Esophagus squamous epithelium (tissue), 5 donors: Measurements from ENCODE around the gene TNFRSF4. TPM values are rescaled to one million over a fixed set of nuclear protein-coding genes. Genes with fewer than 3 reads are reported as not detected.

Source experiments
- DNase-seq: peaks from one replicate; lab custom pipeline; 2025; lab: John Stamatoyannopoulos, UW
- H3K27ac ChIP-seq, 4 donors: fragments of 200-600 bp; sonication (generic); one replicate each; pipeline ENCODE4 v1.5.1; 2016 to 2019; ENCODE audit warnings: mild to moderate bottlenecking in 1 of 4
- H3K27me3 ChIP-seq, 4 donors: fragments of 200-600 bp; sonication (generic); 1 replicate in 3 of 4; 2 replicates in 1 of 4; pipeline versions ENCODE4 v1.5.1 to v1.6.0; 2017 to 2021; ENCODE audit warnings: antibody characterized with exemption in 1 of 4
- H3K36me3 ChIP-seq, 3 donors: fragments of 200-600 bp; sonication (generic); one replicate each; pipeline ENCODE4 v1.5.1; 2016 to 2019
- H3K4me1 ChIP-seq, 3 donors: fragments of 200-600 bp; sonication (generic); one replicate each; pipeline ENCODE4 v1.5.1; 2017 to 2019
- H3K4me3 ChIP-seq, 4 donors: fragments of 200-600 bp; sonication (generic); 1 replicate in 3 of 4; 2 replicates in 1 of 4; pipeline ENCODE4 v1.5.1; 2016 to 2019; ENCODE audit warnings: mild to moderate bottlenecking in 2 of 4, moderate library complexity in 1 of 4
- H3K9me3 ChIP-seq, 3 donors: fragments of 200-600 bp; sonication (generic); one replicate each; pipeline ENCODE4 v1.5.1; 2016 to 2019
- POLR2A ChIP-seq, 4 donors: fragments of 450-650 bp; IDR thresholded peaks; one replicate each; pipeline ENCODE4 v1.6.1; 2017; ENCODE audit warnings: antibody characterized with exemption in 4 of 4, mild to moderate bottlenecking in 4 of 4, moderate library complexity in 3 of 4
- WGBS, 2 donors: methylation state at CpG; one replicate each; pipeline ENCODE4 v1.1.5; 2018; 5-methylcytosine and 5-hydroxymethylcytosine counted together
- intact Hi-C: fragments of 100-400 bp; cut with DNase I; formaldehyde crosslinking; loops from one replicate; pipeline ENCODE4 v1.15.0; 2022
- total RNA-seq, 4 donors: library from RNA; depleted of rRNA; stranded (reverse); fragments of >200 nt; gene quantifications; one replicate each; pipeline ENCODE4 v1.1.0, GENCODE V29; 2016
- TF ChIP-seq, protein P1 (sequence below), 6 experiments: fragments of 450-650 bp in 4 of 6; fragments of 200-600 bp in 2 of 6; sonication (generic) in 2 of 6; IDR thresholded peaks; one replicate each; pipeline ENCODE4 v1.5.1; 2016 to 2019; ENCODE audit warnings: antibody characterized with exemption in 6 of 6, mild to moderate bottlenecking in 4 of 6, moderate library complexity in 4 of 6
- donor health status: DM: yes; HTN: yes; CAD: no.

Gene TNFRSF4
- 1 to 10 TPM in 1 of 4 donors, under 1 TPM in 2, not detected in 1; 0.40 to 1.3 (median 0.57) TPM for total RNA-seq

DNA sequence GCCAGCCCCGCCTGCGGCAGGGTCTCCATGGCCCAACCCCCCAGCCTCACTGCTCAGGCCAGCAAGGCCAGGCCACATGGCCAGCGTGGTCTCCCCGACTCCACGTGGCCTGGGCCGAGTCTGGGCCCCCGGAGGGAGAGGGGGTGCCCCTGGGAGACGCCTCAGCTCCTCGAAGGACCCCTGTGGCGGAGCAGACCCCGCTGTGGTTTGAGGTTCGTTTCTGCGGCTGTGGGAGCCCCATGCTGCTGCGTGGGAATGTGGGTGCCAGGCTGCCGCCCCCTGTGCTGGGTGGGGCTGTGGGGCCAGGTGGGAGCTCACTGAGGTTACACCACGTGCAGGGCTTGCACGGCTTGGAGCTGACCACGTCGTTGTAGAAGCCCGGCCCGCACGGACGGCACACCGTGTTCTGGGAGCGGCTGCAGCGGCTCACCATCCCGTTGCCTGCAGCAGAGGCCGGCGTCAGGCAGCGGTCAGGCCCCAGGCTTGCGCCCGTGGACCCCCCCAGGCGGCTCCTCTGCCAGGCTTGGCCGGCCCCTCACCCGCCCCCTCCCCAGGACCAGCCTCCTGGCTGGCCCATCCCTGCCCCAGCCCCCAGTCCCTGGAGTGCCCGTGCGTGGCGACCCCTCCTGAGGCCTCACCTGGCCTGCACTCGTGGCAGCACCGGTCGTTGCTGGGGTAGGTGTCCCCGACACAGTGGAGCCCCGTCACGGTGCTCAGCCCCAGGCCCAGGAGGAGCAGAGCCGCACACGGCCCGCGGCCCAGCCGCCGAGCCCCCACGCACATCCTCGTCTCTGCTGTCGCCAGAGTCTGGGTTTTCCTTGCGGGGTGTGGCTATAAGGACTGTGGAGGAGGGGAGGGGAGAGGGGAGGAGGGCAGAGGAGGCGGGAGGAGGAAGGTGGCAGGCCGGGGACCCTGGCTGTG is at the start of gene TNFRSF4:
TNFRSF4 (minus strand) TSS at position 809 of the 921 bp plus-strand sequence; CDS start at position 783, 26 bp downstream.
- DNase-seq = no peak
- H3K9me3 ChIP-seq = no peaks in the 10 kb centered on the region
- intact Hi-C loops = no loop called here
- 40 to 45% methylated on average over 1 to 4 of the region's 56 CpGs for WGBS, 2 donors
- TF ChIP-seq POLR2A (IDR thresholded peaks at IDR 0.05) = no peak
- TF ChIP-seq, protein P1, sequence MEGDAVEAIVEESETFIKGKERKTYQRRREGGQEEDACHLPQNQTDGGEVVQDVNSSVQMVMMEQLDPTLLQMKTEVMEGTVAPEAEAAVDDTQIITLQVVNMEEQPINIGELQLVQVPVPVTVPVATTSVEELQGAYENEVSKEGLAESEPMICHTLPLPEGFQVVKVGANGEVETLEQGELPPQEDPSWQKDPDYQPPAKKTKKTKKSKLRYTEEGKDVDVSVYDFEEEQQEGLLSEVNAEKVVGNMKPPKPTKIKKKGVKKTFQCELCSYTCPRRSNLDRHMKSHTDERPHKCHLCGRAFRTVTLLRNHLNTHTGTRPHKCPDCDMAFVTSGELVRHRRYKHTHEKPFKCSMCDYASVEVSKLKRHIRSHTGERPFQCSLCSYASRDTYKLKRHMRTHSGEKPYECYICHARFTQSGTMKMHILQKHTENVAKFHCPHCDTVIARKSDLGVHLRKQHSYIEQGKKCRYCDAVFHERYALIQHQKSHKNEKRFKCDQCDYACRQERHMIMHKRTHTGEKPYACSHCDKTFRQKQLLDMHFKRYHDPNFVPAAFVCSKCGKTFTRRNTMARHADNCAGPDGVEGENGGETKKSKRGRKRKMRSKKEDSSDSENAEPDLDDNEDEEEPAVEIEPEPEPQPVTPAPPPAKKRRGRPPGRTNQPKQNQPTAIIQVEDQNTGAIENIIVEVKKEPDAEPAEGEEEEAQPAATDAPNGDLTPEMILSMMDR (IDR thresholded peaks at IDR 0.05) = no peak
- H3K4me1 ChIP-seq = peaks cover 11 to 59% (median 19%) of the 10 kb centered on the region in 3 donors
- H3K27ac ChIP-seq = peak within 1 kb of the TSS in 2 of 4 donors; percentile 47 to 68
- peak within 1 kb of the TSS in 3 of 4 donors; percentile 19 to 57 (median 38) for H3K4me3 ChIP-seq
- H3K36me3 ChIP-seq = peaks cover 12 to 31% (median 12%) of the 10 kb centered on the region in 3 donors
- H3K27me3 ChIP-seq = peaks cover 0 to 21% (median 0%) of the 10 kb centered on the region in 4 donors

DNA sequence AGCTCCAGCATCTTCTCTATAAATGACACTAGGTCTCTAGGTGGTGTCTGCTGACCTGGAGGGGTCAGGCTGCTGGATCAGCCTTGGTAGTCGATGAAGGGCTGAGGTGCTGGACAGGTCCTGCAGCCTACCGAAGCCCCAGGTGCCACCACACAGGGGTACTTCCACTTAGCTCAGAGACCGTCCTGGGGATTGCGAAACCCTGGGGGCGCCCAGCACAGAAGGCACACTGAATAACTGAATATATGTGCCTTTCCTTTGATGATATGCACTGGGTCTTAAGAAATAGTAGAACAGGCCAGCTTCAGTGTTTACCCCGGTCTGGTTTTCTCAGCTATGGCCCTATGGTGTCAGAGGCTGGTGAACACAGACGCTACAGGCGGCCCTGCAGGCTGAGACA is 48.8 kb upstream of the TNFRSF4 start:
- Histone ChIP-seq H3K36me3 (peaks cover 15 to 100% (median 33%) of the 10 kb centered on the region in 3 donors), H3K4me3 (no peak overlapping the region), H3K9me3 (no peaks in the 10 kb centered on the region), H3K27ac (no peak overlapping the region), H3K27me3 (no peaks in the 10 kb centered on the region), H3K4me1 (peaks cover 7 to 40% (median 7%) of the 10 kb centered on the region in 3 donors)
- no peak for TF ChIP-seq POLR2A (IDR thresholded peaks at IDR 0.05)
- TF ChIP-seq, protein P1 (IDR thresholded peaks at IDR 0.05) = no peak
- WGBS, 2 donors = 75 to 91% methylated on average over 4 to 5 of the region's 8 CpGs
- intact Hi-C loops = no loop called here
- DNase-seq = no peak

- H3K27me3 ChIP-seq = no peaks in the 10 kb centered on the region
- H3K4me1 ChIP-seq = peaks cover 7 to 40% (median 7%) of the 10 kb centered on the region in 3 donors
- no peak overlapping the region for H3K27ac ChIP-seq
- no peak overlapping the region for H3K4me3 ChIP-seq
- DNase-seq = no peak
- intact Hi-C loops = no loop called here
- WGBS, 2 donors = 95% methylated on average over 9 to 17 of the region's 17 CpGs
- peaks cover 16 to 100% (median 27%) of the 10 kb centered on the region in 3 donors for H3K36me3 ChIP-seq
- no peak for TF ChIP-seq POLR2A (IDR thresholded peaks at IDR 0.05)
- TF ChIP-seq, protein P1 (IDR thresholded peaks at IDR 0.05) = no peak
- H3K9me3 ChIP-seq = no peaks in the 10 kb centered on the region
These were observed 48.1 kb upstream of the TNFRSF4 start for GRCh38 chr1:1262071-1262470.

- Histone ChIP-seq H3K27ac (no peak overlapping the region), H3K9me3 (no peaks in the 10 kb centered on the region), H3K36me3 (peaks cover 18 to 100% (median 27%) of the 10 kb centered on the region in 3 donors), H3K4me1 (peaks cover 7 to 40% (median 7%) of the 10 kb centered on the region in 3 donors), H3K4me3 (no peak overlapping the region), H3K27me3 (no peaks in the 10 kb centered on the region)
- TF ChIP-seq POLR2A (IDR thresholded peaks at IDR 0.05) = no peak
- TF ChIP-seq, protein P1 (IDR thresholded peaks at IDR 0.05) = no peak
- 48 to 65% methylated on average over 13 to 14 of the region's 16 CpGs for WGBS, 2 donors
- DNase-seq = no peak
- intact Hi-C loops = no loop called here
These were observed 47.0 kb upstream of the TNFRSF4 start for GRCh38 chr1:1260843-1261560.
